Effector CD4-positive, alpha-beta T cell (primary cell): ENCODE results near the gene DSCAM.
"Not testable (repeated sequence)": the region's sequence is repeated elsewhere in the genome, so short reads cannot be mapped to it uniquely, and the experiment has no call there.

Source experiments
- DNase-seq: peaks from one replicate; pipeline ENCODE4 v3.0.0-alpha.2; 2020

Gene DSCAM

DNA sequence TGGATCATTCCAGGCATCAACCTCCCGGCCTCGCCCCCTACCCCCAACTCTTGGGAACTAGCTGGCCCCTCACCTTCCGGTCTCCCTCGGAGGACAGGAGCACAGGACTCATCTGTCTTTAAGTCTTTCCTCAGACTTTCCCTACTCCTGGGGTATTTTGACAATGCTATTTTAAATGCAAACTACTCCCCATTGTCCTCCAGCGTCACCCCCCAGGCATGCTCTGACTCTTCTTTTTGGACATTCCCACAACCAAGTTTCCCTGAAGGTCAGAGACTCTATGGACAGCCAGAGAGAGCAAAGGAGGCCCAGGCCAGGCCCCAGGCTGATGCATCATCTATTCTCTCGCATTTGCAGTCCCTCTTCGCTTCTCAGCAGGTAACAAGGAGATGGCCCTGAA, 555.4 kb downstream of the DSCAM start:
- no peak for DNase-seq

DNA sequence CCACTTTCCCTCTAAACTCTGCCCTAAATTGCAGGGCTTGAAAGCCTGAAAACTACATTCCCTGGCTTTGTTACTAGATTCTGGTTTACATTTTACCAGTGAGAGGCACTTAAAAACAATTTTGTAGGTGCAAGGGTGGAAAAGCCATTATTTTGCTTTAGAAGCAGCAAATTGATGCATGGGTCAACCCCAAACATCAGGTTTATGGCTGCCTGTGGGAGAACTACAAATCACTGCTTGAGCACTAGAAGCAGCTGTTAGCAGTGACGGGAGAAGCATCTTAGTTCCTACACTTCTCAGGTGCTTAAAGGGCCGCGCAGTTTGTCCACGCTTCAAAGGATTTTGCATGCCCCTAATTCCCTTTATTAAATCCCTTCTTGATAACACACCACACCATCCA, 562.5 kb downstream of the DSCAM start:
- DNase-seq: no peak

DNA sequence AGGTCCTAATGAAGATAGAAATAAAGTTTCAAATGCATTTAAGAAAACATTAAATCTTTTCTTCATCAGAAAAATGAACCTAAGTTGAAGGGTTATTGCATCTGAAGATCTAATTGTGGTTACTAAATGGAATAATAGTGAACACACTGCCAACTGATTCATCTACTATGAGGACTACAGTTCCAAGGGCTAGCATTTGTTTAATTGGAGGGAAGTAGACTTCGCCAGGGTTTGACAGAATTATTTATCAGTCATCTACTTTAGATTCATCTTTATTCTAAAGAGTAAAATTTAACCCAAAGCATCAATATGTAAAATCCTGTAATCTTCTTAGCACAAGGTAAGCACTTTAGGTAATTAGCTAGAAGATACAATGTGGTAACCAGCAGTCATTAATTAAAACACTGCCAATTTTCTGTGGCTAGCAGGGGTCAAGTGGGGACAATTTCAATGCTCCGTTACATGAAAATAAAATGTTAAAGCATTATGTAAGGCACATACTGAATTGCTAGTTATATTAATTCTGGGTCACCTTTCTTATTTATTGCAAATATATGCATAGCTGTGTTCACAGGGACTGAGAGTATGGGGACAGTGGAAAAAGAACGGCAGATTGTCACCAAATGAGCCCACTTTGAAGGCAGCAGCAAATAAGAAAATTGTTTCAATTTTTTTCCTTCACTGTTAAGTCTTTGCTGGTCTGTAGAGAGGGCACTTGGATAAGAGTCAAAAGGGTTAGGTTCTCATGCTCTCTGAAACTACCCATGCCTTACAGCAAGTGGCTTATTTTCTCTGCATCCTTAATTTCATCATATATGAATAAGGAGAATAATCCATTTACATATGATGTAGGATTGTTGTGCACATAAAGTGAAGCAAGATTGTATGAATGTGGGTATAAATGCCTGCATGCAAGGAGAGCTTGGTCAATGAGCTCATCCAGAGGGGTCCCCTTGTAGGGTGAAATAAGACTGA, 563.8 kb downstream of the DSCAM start:
- DNase-seq: no peak

DNA sequence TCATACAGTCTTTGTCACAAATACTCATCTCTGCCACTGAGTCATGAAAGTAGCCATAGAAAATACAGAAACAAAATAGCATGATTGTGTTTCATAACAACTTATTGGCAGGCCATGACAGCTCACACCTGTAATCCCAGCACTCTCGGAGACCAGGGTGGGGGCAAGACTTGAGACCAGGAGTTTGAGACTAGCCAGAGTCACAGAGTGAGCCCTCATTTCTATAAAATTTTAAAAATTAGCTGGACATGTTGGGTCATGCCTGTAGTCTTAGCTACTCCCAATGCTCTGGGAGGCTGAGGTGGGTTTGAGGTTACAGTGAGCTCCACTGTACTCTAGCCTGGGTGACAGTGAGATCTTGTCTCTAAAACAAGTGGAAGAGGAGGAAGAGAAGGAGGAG, 568.6 kb downstream of the DSCAM start:
- DNase-seq: no peak

DNA sequence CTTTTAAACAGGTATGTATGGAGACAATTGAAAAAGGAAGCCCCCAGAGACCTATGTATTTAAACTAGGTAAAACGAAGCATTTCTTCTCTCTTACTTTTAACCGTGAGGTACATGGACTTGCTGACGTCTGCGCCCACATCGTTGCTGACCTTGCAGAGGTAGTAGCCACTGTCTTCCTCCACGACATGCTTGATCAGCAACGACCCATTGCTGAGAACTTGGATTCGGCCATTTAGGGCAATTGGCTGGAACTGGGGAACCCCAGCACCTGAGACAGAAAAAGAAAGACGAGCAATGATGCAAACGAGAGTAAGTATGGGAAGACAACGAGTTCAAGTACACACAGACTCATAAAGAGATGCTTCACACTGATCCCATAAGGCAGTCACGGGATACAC, 571.0 kb downstream of the DSCAM start:
- no peak for DNase-seq

DNA sequence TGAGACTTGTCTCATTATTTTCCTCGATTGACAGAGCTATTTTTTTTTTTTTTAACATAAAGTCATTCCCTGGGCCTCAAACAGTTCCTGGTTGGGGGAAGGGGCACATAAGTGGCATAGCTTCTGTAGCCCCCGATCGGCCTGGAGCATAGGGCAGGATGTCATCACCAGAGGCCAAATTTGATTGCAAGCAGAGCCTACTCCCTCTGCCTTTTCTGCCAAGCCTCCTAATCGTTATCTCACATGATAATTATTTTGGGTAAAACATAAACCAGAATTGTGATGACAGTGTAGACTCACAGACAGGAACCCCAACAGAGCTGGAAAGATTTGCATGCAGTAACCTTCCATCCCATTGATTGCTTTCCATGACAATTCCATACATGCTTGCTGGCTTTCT, 574.9 kb downstream of the DSCAM start:
- no peak for DNase-seq

DNA sequence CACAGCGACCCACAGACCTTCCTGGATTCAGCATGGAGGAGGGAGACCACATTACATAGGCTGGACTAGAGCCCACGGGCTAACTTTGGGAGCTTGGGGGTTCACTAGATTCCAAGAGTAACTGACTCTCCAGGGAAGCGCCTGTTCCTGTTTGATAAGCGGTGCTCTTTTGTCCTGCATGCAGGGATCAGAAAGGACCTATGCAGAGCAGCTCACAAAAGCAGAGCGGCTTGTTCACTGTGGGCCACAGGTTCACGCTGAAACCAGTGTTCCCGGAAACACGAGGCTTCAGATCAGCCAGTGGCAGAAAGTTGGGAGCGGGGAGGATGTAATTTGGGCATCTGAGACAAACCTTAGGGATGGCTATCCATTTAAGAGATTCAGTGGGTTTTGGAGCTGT, 575.8 kb downstream of the DSCAM start:
- no peak for DNase-seq

DNA sequence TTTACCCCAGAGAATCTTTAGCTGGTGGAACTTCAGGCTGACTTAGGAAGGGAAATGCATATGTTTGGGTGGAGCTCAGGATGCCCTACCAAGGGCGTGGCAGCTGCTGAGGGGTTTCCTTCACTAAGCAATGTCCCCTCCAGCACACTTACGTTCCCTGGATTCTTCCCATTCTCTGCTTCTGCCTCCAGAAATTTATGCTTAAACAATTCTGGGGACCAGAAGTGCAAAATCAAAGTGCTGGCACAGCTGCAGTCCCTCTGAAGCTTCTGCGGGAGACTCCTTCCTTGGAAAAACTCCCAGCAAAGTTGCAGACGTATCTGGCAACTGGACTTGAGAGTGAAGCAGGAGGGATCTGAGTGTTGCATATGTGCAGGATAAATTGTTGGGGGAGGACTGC, 576.9 kb downstream of the DSCAM start:
- DNase-seq: no peak

DNA sequence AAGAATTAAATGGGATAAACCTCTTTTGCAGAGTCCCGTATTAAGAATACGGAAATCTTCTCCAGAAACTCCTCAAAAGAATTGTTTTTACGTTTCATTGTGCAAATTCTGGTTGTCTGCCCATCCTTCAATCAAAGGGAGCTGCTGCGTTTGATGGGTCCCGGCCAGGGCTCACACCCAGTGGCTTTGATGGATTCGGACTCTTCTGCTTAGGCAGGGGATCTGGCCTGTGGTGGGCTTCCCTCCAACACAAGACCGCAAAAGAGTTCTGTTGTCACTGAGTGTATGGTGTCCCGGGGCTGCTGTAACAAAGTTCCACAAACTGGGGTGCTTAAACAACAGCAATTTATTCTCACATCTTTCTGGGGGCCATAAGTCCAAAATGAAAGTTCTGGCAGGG, 577.7 kb downstream of the DSCAM start:
- no peak for DNase-seq

DNA sequence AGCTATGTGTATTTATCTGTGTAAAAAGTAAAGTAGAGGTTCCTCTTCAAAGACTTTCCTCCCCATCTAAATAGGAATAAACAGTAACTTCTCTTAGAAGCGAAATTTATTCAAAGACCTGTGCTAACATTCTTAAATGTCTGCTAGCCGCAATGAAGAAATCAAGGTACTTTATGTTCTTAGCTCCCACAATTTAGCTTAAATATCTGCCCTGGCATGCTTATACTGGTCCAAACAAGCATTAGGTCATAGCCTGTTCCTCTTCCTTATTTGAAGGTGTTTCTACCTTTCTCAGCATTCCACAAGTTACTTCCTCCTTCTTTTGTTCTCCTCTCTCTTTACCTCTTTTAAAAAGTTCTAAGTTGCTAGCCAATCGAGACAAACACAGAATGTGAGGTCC, 588.5 kb downstream of the DSCAM start:
- DNase-seq: not testable (repeated sequence)

DNA sequence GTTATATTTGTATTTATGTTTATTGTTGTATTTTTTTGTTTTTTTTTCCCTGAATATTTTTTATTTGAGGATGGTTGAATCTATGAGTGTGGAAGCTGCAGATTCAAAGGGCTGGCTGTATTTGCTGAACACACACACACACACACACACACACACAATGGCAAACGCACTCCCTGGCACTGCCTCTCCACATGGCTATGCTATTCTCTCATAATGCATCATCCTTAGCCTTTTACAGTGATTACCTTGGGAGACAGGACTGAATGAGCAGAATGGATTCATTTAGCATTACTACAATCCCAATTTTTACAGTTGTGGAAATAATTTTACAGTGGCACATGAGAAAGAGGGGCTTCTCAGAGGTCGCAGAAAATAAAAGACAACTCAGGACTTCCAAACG, 589.6 kb downstream of the DSCAM start:
- no peak for DNase-seq

DNA sequence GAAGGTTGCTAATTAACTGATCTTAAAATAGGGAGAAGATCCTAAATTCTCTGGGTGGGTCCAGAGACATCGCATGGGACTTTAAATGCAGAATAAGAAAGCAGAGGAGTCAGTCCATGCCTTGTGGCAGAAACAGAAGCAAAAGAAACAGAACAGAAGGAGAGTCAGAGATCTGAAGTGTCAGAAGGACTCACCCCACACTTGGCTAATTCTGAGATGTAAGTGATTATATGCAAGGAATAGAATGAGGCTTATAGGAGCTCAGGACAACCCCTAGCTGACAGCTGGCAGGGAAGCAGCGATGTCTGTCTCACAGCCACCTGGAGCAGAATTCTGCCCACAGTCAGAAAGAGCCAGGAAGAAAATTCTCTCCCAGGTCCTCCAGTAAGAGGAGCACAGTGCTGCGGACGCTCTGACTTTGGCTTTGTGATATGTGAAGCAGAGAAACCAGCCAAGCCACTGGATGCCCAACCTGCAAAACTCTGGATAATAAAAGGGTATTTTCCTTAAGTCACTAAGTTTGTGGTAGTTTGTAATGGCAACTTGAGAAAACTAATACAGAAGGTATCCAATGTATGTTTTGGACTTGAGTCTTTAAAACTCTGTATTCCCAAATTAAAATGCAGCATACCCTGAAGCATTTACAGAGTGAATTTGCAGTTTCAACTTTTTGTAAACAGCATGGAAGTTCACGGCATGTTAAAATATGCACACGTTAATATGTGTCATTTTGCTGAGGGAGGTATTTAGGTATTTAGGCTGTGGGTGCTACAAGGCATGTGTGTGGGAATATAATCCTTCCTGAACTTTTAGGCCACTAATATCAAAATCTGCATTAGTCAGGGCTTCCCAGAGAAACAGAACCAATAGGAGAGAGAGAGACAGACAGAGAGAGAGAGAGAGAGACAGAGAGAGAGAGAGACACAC, 591.2 kb downstream of the DSCAM start:
- no peak for DNase-seq

DNA sequence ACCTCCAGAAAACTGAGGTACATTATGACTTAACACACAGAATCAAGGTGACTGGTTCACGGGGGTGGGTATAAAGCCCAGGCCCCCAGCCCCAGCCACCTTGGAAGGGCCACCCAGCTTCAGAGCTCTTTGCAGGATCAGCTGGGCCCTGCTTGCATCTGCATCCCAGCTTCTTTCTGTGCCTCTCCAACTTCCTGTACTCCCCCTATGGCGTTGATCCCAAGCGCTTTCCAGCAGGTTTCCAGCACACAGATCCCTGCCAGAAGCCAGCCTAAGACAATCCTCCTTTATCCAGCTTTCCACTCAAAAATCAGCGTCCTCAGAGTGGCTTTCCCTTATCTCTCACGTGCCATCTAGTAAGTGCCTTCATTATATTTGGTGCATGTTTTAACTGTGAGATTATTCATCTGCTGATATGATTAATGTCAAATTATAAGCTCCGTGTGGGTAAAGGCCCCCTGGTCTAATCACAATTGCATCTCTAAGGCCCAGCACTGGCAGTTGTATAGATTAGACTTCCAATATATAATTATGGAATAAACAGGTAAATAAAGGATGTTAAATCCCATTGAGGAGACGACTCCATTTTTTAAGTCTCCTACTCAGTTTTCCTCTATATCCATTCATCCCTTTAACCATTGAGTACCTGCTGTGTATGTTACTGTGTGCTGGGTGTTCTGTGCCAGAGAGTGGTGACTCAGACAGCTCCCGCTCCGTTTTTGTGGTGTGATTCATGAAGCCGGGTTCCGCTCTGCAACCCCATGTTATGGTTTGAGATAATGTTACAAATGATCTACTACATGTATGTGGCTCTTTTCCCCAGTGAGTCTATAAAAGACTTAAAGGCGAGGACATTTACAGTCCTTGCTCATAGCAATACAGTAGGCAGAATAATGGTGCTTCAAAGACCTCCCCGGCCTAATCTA, 592.2 kb downstream of the DSCAM start:
- no peak for DNase-seq

DNA sequence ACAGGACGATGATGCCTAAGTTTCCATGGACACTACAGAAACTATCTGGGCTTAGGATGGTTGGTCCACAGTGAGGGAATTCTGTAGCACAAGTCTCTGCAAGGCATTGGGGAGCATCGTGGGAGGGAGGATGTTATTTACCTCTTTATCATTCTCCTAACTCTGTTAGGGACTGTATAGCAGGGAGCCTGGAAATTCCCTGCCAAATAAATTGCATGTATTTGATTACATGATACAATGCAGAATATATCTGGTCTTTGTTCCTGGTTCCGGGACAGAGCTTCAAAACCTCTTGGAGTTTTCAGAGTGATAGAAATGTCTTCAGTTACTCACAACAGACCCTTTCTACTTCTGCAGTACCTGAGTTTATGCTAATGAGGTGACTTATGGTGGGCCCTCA, 593.8 kb downstream of the DSCAM start:
- DNase-seq: no peak

DNA sequence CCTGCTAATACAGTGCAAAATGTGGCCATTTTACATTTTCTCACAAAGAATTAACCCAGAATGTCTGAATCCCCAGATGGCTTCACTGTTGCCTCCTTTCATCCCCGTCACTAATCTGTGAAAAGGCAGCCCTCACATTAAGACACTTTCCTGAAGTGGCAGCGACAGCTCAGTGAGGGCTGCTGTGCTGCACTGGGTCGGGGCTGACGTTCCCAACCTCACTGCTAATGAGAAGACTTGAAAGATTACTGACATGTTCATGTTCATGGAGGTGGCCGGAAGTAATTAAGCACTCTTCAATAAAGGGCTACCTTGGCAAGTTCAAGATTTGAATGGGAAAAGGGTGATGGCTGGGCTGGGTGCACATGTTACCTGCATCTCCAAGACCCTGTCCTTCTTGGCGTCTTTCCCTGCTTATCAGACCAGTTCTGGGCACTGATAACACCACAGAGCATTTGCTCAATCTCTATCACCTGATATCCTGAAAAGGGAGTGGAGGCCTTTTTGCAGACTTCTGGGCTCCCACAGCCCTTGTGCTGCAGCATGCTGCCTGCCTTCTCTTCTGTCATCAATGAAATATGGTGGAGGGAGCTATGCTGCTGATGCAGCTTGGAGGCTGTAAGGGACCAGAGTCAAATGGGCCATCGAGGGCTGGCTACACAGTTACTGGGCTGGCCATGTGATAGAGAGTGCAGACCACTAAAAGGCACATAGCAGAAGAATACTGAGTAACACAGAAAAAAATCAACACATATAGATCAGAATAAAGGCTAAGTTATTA, 596.3 kb downstream of the DSCAM start:
- no peak for DNase-seq

DNA sequence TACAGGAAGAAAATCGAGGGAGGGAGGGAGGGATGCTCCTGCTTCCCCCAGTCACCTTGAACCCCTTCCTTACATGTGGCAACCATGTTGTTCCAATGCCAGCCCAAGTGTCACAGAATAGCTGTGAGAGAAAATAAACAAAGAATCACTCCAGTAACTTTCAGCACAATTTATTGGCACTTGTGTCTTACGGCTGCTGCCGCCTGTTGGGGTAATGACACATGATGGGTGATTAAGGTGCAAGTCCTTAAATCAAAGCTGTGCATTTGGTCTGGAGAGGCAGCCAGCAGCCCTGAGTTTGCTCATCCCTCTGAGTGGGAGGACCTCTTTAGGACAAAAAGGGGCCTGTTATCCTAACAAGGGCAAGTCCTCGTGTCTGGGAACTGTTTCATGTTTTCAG, 602.0 kb downstream of the DSCAM start:
- no peak for DNase-seq

DNA sequence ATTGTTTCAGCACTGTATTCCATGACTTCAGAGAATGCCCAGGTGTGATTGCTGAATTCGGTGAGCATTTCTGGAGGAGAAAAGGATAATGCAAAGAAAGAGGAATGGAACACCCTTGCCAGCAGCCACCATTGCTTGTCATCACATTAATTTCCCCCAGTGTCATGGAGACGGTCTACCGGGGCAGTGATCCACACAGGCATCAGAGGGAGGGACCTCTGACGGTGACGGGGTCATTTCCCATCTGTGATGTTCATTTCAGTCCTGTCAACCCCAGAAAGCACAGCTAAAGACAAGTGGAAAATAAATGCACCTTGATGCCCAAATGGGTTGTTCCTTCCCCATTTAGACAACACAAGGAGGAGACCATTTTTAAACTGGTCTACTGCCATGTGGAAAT, 603.3 kb downstream of the DSCAM start:
- no peak for DNase-seq

DNA sequence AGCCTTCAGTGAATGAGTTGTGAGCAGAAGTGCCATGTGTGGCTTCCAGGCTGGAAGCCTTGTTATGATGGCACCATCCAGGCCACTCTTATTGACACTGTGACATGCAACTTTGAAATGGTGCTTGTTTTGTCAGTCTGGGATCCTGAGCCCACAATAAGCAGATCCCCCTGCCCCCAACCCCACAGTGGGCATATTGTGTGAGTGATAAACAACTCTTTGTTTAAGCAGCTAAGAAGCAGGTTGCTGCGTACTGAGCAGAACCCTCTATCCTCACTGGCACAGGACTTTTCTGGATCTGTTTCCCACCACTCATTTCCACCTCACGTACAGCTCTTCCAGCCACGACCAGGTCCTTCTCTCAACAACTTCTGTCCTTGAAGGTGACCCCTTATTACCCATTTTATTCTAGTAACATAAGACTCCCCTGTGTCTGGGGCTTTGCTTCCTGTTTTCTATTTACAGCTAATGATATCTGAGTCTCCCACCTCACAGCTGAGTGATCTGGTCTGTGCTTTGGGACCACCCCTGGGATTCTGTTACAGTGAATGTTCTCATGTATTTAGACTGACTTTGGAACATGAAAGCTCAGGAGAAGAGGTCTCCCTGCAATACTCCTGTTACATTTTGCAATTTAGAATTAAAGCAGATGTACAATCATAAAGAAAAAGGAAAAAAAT, 604.2 kb downstream of the DSCAM start:
- DNase-seq: no peak

DNA sequence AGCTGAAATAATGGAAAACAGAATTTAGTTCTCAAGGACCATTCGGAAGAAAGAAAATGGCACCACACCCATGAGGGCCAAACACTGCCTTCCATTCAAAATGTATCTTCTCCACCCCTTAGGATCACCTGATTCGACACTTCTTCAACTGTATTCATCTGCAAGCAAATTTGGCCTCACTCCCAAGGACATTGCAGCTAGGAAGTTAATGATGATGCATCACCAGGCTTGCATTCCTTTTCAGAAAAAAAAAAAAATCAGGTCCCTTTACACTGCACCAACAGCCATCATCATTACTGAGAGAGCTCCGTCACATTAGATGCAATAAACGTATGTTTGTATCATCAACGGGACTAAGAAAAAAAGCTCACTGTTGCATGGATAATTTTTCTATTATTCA, 611.4 kb downstream of the DSCAM start:
- no peak for DNase-seq

DNA sequence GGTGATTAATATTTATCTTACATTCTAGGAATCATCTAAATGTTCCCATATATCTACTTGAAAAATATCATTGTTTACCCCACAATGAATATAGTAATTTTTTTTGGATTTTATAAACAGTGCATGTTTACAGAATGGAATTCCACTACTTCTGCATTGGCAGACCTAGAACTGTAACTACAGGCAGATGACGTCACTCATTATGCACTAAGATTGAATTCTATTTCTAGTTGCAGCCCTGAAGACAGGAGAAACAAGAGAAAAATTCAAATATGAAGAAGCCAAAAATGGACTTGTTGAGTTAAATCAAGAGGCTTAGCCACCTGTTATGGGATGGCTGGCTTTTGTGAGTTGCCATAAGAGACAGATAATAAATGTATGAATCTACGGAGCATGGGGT, 615.0 kb downstream of the DSCAM start:
- no peak for DNase-seq

DNA sequence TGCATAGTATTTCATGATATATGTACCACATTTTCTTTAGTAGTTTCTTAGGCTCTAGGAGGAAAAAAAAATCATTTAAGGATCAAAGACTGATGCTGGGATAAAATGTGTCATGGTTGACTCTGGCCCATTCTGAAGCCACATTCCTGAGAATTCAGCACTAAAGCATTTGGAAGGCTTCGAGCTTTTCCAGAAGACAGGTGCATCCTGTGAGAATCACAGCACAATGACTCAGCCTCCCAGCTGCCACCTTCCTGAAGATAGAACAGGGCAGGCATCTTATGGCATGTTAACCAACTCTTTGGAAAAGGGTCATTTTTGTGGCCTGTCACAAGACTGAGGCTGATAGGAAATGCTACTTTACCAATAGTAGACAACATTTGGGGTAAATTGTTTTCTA, 619.9 kb downstream of the DSCAM start:
- DNase-seq: no peak
